ENCODE measurements around the gene XPR1. TPM values are rescaled to one million over a fixed set of nuclear protein-coding genes. Genes with fewer than 3 reads are reported as not detected.

The XPR1 gene
- total RNA-seq, 1 experiment from 2014 or later, result 16.8 TPM

DNA sequence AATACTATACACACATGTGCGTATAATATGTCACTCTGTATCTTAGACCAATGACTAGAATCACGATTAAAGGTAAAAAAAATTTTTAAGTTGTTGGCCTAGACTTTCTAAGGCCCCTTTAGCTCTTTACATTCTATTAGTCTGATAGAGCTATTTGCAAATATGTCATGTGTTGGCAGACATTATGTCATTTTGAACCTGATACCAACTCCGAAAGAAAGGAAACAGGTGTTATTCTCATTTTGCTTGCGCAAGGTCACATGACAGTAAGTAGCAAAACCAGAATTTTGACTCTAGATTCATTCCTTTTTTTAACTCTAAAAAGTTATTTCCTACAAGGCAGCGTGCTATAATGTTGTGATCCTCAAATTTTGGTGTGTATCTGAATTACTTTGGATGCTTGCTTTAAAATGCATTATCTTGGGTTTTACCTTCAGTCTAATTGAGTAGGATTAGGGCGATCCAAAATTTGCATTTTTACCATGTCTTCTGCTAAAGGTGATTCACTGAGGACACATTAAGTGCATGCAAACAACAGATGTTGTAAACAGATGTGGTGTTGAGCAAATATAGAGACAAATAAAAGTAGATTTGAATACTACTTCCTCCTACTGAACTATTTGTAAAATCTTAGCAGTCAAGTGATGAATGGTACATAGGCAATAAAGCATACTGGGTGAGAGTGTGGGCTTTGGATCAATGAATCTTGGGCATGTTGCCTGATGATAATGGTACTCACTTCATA is 217.4 kb downstream of the XPR1 start:
- H3K4me3 ChIP-seq, result no peak overlapping the region
- H3K27me3 ChIP-seq (ENCODE audit: insufficient read depth, low read depth), result no peaks in the 10 kb centered on the region
- no peak for TF ChIP-seq EZH2 (IDR thresholded peaks at IDR 0.05; ENCODE audit: low read depth)
- TF ChIP-seq, protein P1, sequence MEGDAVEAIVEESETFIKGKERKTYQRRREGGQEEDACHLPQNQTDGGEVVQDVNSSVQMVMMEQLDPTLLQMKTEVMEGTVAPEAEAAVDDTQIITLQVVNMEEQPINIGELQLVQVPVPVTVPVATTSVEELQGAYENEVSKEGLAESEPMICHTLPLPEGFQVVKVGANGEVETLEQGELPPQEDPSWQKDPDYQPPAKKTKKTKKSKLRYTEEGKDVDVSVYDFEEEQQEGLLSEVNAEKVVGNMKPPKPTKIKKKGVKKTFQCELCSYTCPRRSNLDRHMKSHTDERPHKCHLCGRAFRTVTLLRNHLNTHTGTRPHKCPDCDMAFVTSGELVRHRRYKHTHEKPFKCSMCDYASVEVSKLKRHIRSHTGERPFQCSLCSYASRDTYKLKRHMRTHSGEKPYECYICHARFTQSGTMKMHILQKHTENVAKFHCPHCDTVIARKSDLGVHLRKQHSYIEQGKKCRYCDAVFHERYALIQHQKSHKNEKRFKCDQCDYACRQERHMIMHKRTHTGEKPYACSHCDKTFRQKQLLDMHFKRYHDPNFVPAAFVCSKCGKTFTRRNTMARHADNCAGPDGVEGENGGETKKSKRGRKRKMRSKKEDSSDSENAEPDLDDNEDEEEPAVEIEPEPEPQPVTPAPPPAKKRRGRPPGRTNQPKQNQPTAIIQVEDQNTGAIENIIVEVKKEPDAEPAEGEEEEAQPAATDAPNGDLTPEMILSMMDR (conservative IDR thresholded peaks at IDR 0.05), result no peak
- no peak for DNase-seq
- CTCF ChIA-PET, result no interaction called here
- no peaks in the 10 kb centered on the region for H3K36me3 ChIP-seq (ENCODE audit: low read depth)
- no peaks in the 10 kb centered on the region for H4K20me1 ChIP-seq (ENCODE audit: insufficient read depth)
- intact Hi-C loops (cut with micrococcal nuclease; ENCODE audit: unreplicated experiment), result no loop called here
- no peak overlapping the region for H3K27ac ChIP-seq
- no peak overlapping the region for H2AFZ ChIP-seq
- no peaks in the 10 kb centered on the region for H3K9me3 ChIP-seq (ENCODE audit: insufficient read depth, low read depth)
- no peaks in the 10 kb centered on the region for H3K9me2 ChIP-seq (ENCODE audit: insufficient read depth)
- BruUV-seq (replicated peaks), result no TSS peak
- H3F3A ChIP-seq (ENCODE audit: insufficient read depth, low read depth), result no peaks in the 10 kb centered on the region
- H3K4me2 ChIP-seq, result no peak overlapping the region
- no peaks in the 10 kb centered on the region for H3K4me1 ChIP-seq (replicated peaks; ENCODE audit: insufficient read depth)
- H3K79me2 ChIP-seq (ENCODE audit: low read depth), result no peaks in the 10 kb centered on the region
- POLR2A ChIA-PET (ENCODE audit: unreplicated experiment), result no interaction called here

DNA sequence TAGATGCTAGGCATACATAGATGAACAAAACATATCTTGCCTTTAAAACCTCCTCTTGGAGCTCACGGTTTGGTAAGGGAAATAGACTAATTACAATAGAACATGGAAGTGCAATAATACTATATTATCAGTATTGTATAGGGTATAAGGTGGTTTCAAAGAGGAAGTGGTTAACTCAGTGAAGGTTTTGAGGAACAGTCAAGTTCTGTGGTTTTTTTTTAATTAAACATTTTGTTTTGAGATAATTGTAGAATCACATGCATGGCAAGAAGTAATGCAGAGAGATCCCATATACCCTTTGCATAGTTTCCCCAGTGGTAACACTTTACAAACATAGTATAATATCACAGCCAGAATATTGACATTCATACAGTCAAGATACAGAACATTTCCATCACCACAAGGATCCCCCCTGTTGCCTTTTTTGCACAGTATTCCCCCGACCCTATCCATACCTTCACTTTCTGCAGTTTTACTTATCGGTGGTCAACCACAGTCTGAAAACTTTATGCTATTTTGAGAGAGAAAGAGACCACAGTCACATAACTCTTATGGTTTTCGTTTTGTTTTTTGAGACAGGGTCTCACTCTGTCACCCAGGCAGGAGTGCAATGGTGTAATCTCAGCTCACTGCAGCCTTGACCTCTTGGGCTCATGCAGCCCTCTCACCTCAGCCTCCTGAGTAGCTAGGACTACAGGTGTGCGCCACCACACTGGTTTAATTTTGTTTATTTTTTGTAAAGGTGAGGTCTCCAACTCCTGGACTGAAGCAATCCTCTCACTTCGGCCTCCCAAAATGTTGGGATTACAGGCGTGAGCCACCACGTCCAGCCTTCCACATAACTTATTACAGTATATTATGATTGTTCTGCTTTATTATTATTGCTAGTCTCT is 220.4 kb downstream of the XPR1 start:
- Histone ChIP-seq H3K4me3 (no peak overlapping the region), H2AFZ (no peak overlapping the region), H3K9me2 (ENCODE audit: insufficient read depth) (no peaks in the 10 kb centered on the region), H3K27me3 (ENCODE audit: insufficient read depth, low read depth) (no peaks in the 10 kb centered on the region), H4K20me1 (ENCODE audit: insufficient read depth) (no peaks in the 10 kb centered on the region), H3K4me1 (replicated peaks; ENCODE audit: insufficient read depth) (no peaks in the 10 kb centered on the region), H3K4me2 (no peak overlapping the region), H3K36me3 (ENCODE audit: low read depth) (no peaks in the 10 kb centered on the region), H3K79me2 (ENCODE audit: low read depth) (no peaks in the 10 kb centered on the region), H3F3A (ENCODE audit: insufficient read depth, low read depth) (no peaks in the 10 kb centered on the region), H3K27ac (no peak overlapping the region), H3K9me3 (ENCODE audit: insufficient read depth, low read depth) (no peaks in the 10 kb centered on the region)
- POLR2A ChIA-PET (ENCODE audit: unreplicated experiment), result no interaction called here
- CTCF ChIA-PET, result no interaction called here
- no peak for DNase-seq
- intact Hi-C loops (cut with micrococcal nuclease; ENCODE audit: unreplicated experiment), result no loop called here
- no TSS peak for BruUV-seq (replicated peaks)
- TF ChIP-seq, protein P1 (conservative IDR thresholded peaks at IDR 0.05), result no peak
- TF ChIP-seq EZH2 (IDR thresholded peaks at IDR 0.05; ENCODE audit: low read depth), result no peak

DNA sequence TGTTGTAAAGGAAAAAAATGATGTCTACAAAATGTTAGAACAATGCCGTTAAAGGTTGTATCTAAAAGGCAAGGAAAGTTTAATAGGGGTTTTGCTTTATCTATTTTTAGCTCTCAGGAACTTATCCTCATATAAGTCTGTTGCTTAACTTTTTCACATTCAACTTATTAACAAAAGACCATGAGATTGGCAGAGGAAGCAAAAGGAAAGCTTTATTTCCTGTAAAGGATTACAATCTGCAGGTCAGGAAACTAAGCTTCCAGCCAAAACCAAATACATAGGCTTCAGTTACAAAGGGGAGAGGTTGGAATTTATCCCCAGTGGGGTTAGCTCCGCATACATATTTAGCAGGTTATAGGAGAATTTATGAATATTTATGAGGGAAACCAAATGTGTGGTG is 222.2 kb downstream of the XPR1 start:
- ChIA-PET POLR2A (ENCODE audit: unreplicated experiment) (no interaction called here), CTCF (interaction anchor here (0.7 kb wide), 1 partner anchor 47 kb away, joined by 5 read pairs; no protein-coding TSS in a partner anchor)
- TF ChIP-seq, protein P1 (conservative IDR thresholded peaks at IDR 0.05), result no peak
- no peak for TF ChIP-seq EZH2 (IDR thresholded peaks at IDR 0.05; ENCODE audit: low read depth)
- H3K4me2 ChIP-seq, result no peak overlapping the region
- no peak for DNase-seq
- H3K36me3 ChIP-seq (ENCODE audit: low read depth), result no peaks in the 10 kb centered on the region
- BruUV-seq (replicated peaks), result no TSS peak
- H3F3A ChIP-seq (ENCODE audit: insufficient read depth, low read depth), result no peaks in the 10 kb centered on the region
- intact Hi-C loops (cut with micrococcal nuclease; ENCODE audit: unreplicated experiment), result no loop called here
- no peak overlapping the region for H3K4me3 ChIP-seq
- H3K9me2 ChIP-seq (ENCODE audit: insufficient read depth), result no peaks in the 10 kb centered on the region
- H3K27ac ChIP-seq, result no peak overlapping the region
- no peak overlapping the region for H2AFZ ChIP-seq
- no peaks in the 10 kb centered on the region for H3K4me1 ChIP-seq (replicated peaks; ENCODE audit: insufficient read depth)
- H3K27me3 ChIP-seq (ENCODE audit: insufficient read depth, low read depth), result no peaks in the 10 kb centered on the region
- no peaks in the 10 kb centered on the region for H3K79me2 ChIP-seq (ENCODE audit: low read depth)
- no peaks in the 10 kb centered on the region for H4K20me1 ChIP-seq (ENCODE audit: insufficient read depth)
- H3K9me3 ChIP-seq (ENCODE audit: insufficient read depth, low read depth), result no peaks in the 10 kb centered on the region

Measured in PC-9 (cell line).